NT2/D1 (cell line): ENCODE data around the gene ZAP70.

Experiments used
- DNase-seq: peaks from one replicate; pipeline ENCODE4 v3.0.0-alpha.2; 2011; ENCODE audit warnings: low read depth, low spot score
- H3K27me3 ChIP-seq: 2 replicates; pipeline ENCODE4 v1.6.0; 2011; ENCODE audit warnings: mild to moderate bottlenecking; ENCODE audit not compliant: insufficient read length, insufficient read depth
- H3K36me3 ChIP-seq: 2 replicates; pipeline ENCODE4 v1.6.1; 2011; ENCODE audit warnings: mild to moderate bottlenecking, low read length, mixed read lengths; ENCODE audit not compliant: insufficient read depth, insufficient read length
- H3K4me1 ChIP-seq: 2 replicates; pipeline ENCODE4 v1.5.1; 2011; ENCODE audit not compliant: insufficient read depth, insufficient read length
- H3K4me3 ChIP-seq: 2 replicates; pipeline ENCODE4 v1.5.1; 2011; ENCODE audit warnings: low read depth; ENCODE audit not compliant: insufficient read length
- H3K9ac ChIP-seq: 2 replicates; pipeline ENCODE4 v1.6.0; 2011; ENCODE audit warnings: low read depth; ENCODE audit not compliant: insufficient read length
- H3K9me3 ChIP-seq: 2 replicates; pipeline ENCODE4 v1.5.1; 2011; ENCODE audit warnings: mild to moderate bottlenecking, low read length; ENCODE audit not compliant: insufficient read depth
- SUZ12 ChIP-seq: IDR thresholded peaks from 2 replicates; pipeline ENCODE4 v1.6.1; 2011; ENCODE audit not compliant: insufficient read length, insufficient read depth; ENCODE audit errors: extremely low read depth
- YY1 ChIP-seq: IDR thresholded peaks from 2 replicates; pipeline ENCODE4 v1.6.1; 2011; ENCODE audit not compliant: insufficient read length, insufficient read depth
- ZNF274 ChIP-seq: IDR thresholded peaks from 2 replicates; pipeline ENCODE4 v1.6.1; 2011; ENCODE audit warnings: mild to moderate bottlenecking, low read depth, low read length

ZAP70 gene

DNA sequence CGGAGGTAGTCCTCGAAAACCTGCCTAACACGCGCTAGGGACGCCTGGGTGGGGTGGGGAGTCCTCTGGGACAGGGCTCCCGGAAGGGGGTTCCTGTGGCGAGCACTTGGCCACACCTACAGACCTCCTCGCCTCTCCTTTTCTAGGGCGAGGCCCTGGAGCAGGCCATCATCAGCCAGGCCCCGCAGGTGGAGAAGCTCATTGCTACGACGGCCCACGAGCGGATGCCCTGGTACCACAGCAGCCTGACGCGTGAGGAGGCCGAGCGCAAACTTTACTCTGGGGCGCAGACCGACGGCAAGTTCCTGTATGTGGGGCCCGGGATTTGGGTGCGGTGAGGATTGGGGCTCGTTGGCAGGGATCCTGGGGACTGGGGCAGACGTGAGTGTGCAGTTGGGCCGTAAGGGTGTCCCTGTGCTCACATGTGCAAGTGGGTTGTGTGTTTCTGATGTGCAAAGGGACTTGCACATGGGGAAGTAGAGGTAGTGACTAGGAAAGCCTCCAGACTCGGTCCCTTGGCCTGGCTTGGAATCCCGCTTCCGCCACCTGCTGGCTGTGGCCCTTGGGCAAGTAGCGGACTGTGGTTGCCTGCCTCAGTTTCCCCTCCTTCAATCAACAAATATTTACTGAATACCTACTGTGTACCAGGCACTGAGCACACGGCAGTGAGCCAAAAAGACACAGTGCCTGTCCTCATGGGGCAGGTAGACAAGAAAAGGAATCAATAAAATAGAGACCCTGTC lies 11.7 kb downstream of the ZAP70 start:
- TF ChIP-seq ZNF274 (no peak), SUZ12 (no peak)
- DNase-seq: no peak
- no peaks in the 10 kb centered on the region for H3K4me1 ChIP-seq
- no peak overlapping the region for H3K4me3 ChIP-seq
- H3K9me3 ChIP-seq: peaks cover 14% of the 10 kb centered on the region
- H3K9ac ChIP-seq: no peak overlapping the region
- H3K27me3 ChIP-seq: no peaks in the 10 kb centered on the region
- no peaks in the 10 kb centered on the region for H3K36me3 ChIP-seq

DNA sequence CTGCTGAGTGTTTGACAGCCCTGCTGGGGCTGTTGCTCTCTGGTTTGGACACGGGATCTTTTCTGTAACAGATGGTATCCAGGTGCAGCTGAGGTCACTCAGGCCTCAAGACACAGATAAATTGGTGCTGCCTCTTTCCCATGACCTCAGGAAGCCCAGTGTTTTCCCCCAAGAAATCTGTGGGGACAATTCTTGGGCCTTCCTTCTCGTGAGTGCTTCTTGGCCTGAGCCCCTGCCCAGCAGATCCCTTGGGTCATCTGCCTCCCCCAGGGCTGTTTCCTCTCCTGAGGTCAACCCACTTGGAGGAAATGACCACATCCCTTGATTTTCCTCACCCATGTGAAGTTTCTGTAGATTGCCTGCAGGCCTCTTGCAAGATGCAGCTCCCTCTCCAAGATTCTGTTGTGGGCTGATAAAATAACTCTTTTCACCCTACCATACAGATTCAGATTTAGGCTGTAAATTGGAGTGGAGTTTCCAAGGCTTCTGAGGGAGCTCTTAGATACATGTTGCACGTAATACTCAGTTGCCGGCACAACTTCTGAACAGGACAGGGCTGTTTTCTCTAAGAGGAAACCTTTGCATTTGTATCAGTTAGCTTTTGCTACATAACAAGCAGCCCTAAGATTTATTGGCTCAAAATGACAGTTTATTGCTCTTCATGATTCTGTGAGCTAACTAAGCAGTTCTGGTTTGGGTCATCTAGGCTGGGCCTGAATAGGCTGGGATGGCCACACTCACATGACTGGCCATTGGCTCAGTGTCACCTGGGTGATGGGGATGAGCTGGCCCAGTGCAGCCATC lies 13.1 kb downstream of the ZAP70 start:
- Histone ChIP-seq H3K36me3 (no peaks in the 10 kb centered on the region), H3K9me3 (peaks cover 19% of the 10 kb centered on the region), H3K9ac (no peak overlapping the region), H3K27me3 (no peaks in the 10 kb centered on the region), H3K4me3 (no peak overlapping the region), H3K4me1 (no peaks in the 10 kb centered on the region)
- DNase-seq: no peak
- TF ChIP-seq ZNF274: no peak
- TF ChIP-seq SUZ12: no peak
- TF ChIP-seq YY1: no peak

DNA sequence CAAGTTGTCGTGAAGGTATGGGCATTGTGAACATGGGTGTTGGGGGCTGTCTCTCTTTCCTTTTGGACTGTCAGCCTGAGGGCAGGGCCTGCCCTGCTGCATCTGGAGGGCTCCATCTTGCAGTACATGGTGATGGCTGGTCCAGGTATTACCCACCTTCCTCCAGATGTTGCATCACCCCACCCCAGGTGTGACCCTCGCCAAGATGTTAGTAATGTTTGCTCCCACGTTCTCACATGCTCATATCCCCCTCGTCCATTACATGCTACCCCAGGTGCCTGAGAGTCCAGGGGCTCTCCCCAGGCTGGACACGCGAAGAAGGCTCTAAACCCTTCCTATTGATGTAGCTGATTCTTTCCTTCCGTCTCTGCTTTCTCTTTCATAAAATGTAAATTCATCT lies 13.9 kb downstream of the ZAP70 start:
- DNase-seq: no peak

DNA sequence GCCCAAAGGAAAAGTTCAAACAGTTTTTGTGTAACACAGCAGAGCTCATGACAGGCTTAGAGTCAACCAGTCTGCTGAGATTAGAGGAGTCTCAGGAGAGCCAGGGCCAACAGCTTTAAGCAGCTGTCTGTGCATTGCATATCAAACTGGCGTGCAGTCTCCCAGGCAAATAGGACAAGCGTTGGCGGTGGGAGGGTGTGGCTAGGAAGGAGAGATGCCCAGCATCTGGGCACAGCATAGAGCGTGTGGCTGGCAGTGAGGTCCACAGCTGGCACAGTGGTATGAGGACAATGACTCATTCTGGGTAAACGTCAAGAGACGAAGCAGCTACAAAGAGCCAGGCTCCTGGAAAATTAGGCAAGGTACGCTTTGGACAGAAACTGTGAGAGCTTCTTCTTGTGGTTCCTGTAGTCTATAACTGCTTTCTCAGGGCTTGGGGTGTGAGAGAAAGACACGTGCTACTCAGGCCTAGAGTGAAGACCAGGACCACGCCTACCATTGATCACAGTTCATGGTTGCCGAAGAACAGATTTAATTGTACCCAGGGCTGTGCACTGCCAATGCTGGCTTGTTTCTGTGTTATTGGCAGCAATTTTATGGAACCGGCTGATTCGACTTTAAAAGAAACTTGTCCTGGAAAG lies 14.8 kb downstream of the ZAP70 start:
- Histone ChIP-seq H3K4me1 (no peaks in the 10 kb centered on the region), H3K27me3 (no peaks in the 10 kb centered on the region), H3K36me3 (no peaks in the 10 kb centered on the region), H3K9me3 (peaks cover 19% of the 10 kb centered on the region), H3K9ac (no peak overlapping the region), H3K4me3 (no peak overlapping the region)
- no peak for TF ChIP-seq YY1
- no peak for DNase-seq

More for the DNA sequence above, 13.9 kb downstream of the ZAP70 start:
- H3K4me3 ChIP-seq: no peak overlapping the region
- H3K4me1 ChIP-seq: no peaks in the 10 kb centered on the region
- TF ChIP-seq YY1 (no peak), ZNF274 (no peak), SUZ12 (no peak)
- H3K27me3 ChIP-seq: no peaks in the 10 kb centered on the region
- peaks cover 19% of the 10 kb centered on the region for H3K9me3 ChIP-seq
- no peak overlapping the region for H3K9ac ChIP-seq
- H3K36me3 ChIP-seq: no peaks in the 10 kb centered on the region

- Histone ChIP-seq H3K9me3 (peaks cover 19% of the 10 kb centered on the region), H3K4me3 (no peak overlapping the region), H3K9ac (no peak overlapping the region), H3K36me3 (no peaks in the 10 kb centered on the region), H3K27me3 (no peaks in the 10 kb centered on the region), H3K4me1 (no peaks in the 10 kb centered on the region)
- TF ChIP-seq SUZ12 (no peak), ZNF274 (no peak), YY1 (no peak)
- no peak for DNase-seq
These were observed 16.9 kb downstream of the ZAP70 start for GRCh38 chr2:97730245-97730644.

DNA sequence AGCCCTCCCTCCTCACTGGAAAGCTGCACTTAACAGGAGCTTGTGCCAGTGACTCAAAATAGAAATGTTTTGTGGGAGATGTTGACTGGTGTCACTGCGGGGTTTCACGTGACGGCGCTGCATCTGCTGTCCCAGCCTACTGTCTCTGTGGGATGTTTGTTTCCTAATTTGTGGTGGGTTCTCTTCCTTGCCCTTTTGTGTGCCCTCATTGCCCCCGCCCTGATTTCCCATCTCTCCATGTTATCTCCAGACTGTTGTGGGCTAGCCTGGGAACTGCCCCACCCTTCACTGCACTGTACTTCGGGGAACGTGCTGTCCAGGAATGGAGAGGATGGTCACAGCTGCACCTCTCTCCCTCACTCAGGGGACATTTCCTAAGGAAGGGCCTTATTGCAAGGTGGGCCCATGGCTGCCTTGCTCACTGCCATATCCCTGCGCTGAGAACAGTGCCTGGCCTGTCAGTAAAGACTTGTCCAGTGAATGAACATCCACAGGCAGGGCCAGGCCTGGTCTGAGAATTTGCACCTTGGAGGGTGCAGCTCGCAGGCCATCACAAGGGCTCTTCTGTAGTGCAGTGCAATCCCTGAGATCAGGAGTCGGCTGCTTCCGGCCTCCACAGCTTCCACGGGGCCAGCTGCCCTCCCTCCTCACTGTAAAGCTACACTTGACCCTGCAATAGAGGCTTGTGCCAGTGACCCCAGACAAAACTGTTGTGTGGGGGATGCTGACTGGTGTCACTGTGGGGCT lies 18.1 kb downstream of the ZAP70 start:
- Histone ChIP-seq H3K4me1 (no peaks in the 10 kb centered on the region), H3K9me3 (peaks cover 19% of the 10 kb centered on the region), H3K4me3 (no peak overlapping the region), H3K9ac (no peak overlapping the region), H3K36me3 (no peaks in the 10 kb centered on the region), H3K27me3 (no peaks in the 10 kb centered on the region)
- TF ChIP-seq ZNF274 (no peak), YY1 (no peak), SUZ12 (no peak)
- DNase-seq: no peak
